IPS-11a (cell line): Measurements from ENCODE around the gene PGGHG.

Experiments
- H3K4me3 ChIP-seq: one replicate; pipeline ENCODE4 v1.5.1; 2013; ENCODE audit warnings: low read depth, low read length, control low read depth

The PGGHG gene

DNA sequence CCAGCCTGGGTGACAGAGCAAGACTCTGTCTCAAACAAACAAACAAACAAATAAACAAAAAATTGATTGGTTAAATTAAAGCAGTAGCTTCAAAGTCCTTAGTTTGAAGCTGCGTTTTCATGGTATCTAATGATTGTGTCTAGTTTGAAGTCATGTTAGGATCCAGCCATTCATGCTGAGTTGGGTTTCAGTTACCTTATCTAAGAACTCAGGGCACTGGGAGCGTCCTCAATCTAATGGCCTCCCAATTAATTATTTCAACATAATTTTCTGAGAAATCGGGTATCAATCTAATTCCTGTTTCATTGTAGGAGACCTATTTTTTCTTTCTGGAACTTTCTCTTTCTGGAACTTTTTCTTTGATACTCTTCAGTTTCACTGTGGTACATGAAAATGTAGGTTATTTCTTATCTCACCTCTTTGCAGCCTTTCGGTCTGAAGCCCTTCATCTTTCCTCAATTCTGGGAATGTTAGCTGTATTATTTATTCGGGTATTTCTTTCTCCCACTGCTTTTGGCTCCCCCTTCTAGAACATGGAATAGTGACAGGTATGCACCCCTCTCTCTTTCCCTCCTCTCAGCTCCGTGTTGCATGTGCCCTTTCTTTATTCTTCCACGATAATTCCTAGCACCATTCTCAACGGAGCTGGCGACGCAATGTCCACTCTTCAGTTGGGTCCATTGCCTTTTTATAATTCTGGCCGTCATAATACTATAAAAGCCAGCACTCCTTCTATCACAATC is 56.1 kb downstream of the PGGHG start:
- H3K4me3 ChIP-seq = no peak overlapping the region
